WTC11 (cell line): ENCODE results near the gene TTC39C. TPM values are rescaled to one million over a fixed set of nuclear protein-coding genes. Genes with fewer than 3 reads are reported as not detected.

Experiments used
- ATAC-seq: fragments of 200-7000 bp; cut with Tn5 transposase; 2 replicates; pipeline ENCODE4 v1.10.0; 2021; ENCODE audit warnings: mild to moderate bottlenecking, moderate library complexity
- CTCF ChIA-PET: fragments of 300-600 bp; sonication (Branson Sonifier 250); formaldehyde crosslinking; loops from one replicate; lab custom pipeline; 2021; ENCODE audit warnings: antibody characterized with exemption; lab: Charles Lee
- POLR2A ChIA-PET: fragments of 350-600 bp; sonication (Branson Sonifier 250); formaldehyde crosslinking; loops from one replicate; lab custom pipeline; 2021; ENCODE audit warnings: antibody characterized with exemption; lab: Charles Lee
- DNase-seq: peaks from one replicate; pipeline ENCODE4 v3.0.0; 2021; ENCODE audit warnings: low spot score
- H3K27ac Mint-ChIP-seq: 2 replicates; pipeline ENCODE4 v1.8.0; 2021; ENCODE audit warnings: mixed read lengths
- H3K27me3 Mint-ChIP-seq: 2 replicates; pipeline ENCODE4 v1.8.0; 2021; ENCODE audit warnings: low read depth, mild to moderate bottlenecking, moderate library complexity, mixed read lengths
- H3K36me3 Mint-ChIP-seq: 2 replicates; pipeline ENCODE4 v1.8.0; 2021; ENCODE audit warnings: mixed read lengths
- H3K4me1 Mint-ChIP-seq: 2 replicates; pipeline ENCODE4 v1.8.0; 2022; ENCODE audit warnings: mixed read lengths
- H3K4me3 Mint-ChIP-seq: 2 replicates; pipeline ENCODE4 v1.8.0; 2021; ENCODE audit warnings: mild to moderate bottlenecking, moderate library complexity, mixed read lengths
- H3K9me3 Mint-ChIP-seq: 2 replicates; pipeline ENCODE4 v1.8.0; 2021; ENCODE audit warnings: mixed read lengths
- AR ChIP-seq: fragments of 250-450 bp; sonication (Bioruptor Pico); IDR thresholded peaks from 2 replicates; pipeline ENCODE4 v1.9.0; 2021; ENCODE audit warnings: mild to moderate bottlenecking
- ATF1 ChIP-seq: sonication (generic); formaldehyde crosslinking; IDR thresholded peaks from 2 replicates; pipeline ENCODE4 v1.8.1; 2023; ENCODE audit warnings: mild to moderate bottlenecking, moderate library complexity, missing genetic modification reagents
- ATF3 ChIP-seq: sonication (generic); formaldehyde crosslinking; conservative IDR thresholded peaks from 2 replicates; pipeline ENCODE4 v1.8.1; 2022; ENCODE audit warnings: mild to moderate bottlenecking, missing genetic modification reagents
- CBFB ChIP-seq: sonication (generic); formaldehyde crosslinking; IDR thresholded peaks from 2 replicates; pipeline ENCODE4 v1.8.1; 2022; ENCODE audit warnings: mild to moderate bottlenecking, low read depth, missing genetic modification reagents
- E2F1 ChIP-seq: sonication (generic); formaldehyde crosslinking; IDR thresholded peaks from 2 replicates; pipeline ENCODE4 v1.8.0; 2022; ENCODE audit warnings: mild to moderate bottlenecking, missing genetic modification reagents
- E2F4 ChIP-seq: sonication (generic); formaldehyde crosslinking; IDR thresholded peaks from 2 replicates; pipeline ENCODE4 v1.8.1; 2022; ENCODE audit warnings: low read depth, mild to moderate bottlenecking, moderate library complexity, missing genetic modification reagents, borderline replicate concordance
- NFE2L1 ChIP-seq: sonication (generic); formaldehyde crosslinking; IDR thresholded peaks from 2 replicates; pipeline ENCODE4 v1.8.1; 2023; ENCODE audit warnings: missing genetic modification reagents
- RELA ChIP-seq: sonication (generic); formaldehyde crosslinking; IDR thresholded peaks from 2 replicates; pipeline ENCODE4 v1.8.1; 2022; ENCODE audit warnings: missing genetic modification reagents, mild to moderate bottlenecking, borderline replicate concordance
- RORB ChIP-seq: fragments of 250-450 bp; sonication (Bioruptor Pico); IDR thresholded peaks from 2 replicates; pipeline ENCODE4 v1.9.0; 2021; ENCODE audit warnings: mild to moderate bottlenecking
- SMAD4 ChIP-seq: sonication (generic); formaldehyde crosslinking; IDR thresholded peaks from 2 replicates; pipeline ENCODE4 v1.8.0; 2022; ENCODE audit warnings: mild to moderate bottlenecking, missing genetic modification reagents
- TEAD4 ChIP-seq: sonication (generic); formaldehyde crosslinking; IDR thresholded peaks from 2 replicates; pipeline ENCODE4 v1.8.0; 2022; ENCODE audit warnings: mild to moderate bottlenecking, missing genetic modification reagents
- TP53 ChIP-seq: sonication (generic); formaldehyde crosslinking; IDR thresholded peaks from 2 replicates; pipeline ENCODE4 v1.8.1; 2023; ENCODE audit warnings: mild to moderate bottlenecking, missing genetic modification reagents
- ZNF263 ChIP-seq: sonication (generic); formaldehyde crosslinking; IDR thresholded peaks from 2 replicates; pipeline ENCODE4 v1.8.1; 2022; ENCODE audit warnings: low read depth, mild to moderate bottlenecking, moderate library complexity, missing genetic modification reagents
- ZNF425 ChIP-seq: fragments of 250-450 bp; sonication (Bioruptor Pico); conservative IDR thresholded peaks from 2 replicates; pipeline ENCODE4 v1.9.0; 2021; ENCODE audit warnings: mild to moderate bottlenecking
- total RNA-seq: library from RNA; stranded (reverse); gene quantifications from 3 replicates; pipeline ENCODE4 v1.2.3, GENCODE V29; 2021
- TF ChIP-seq, protein P1 (sequence below): sonication (generic); formaldehyde crosslinking; conservative IDR thresholded peaks from 2 replicates; pipeline ENCODE4 v1.8.1; 2023; ENCODE audit warnings: mild to moderate bottlenecking, low read depth, missing genetic modification reagents, moderate library complexity
- TF ChIP-seq, protein P2 (sequence below): sonication (generic); formaldehyde crosslinking; IDR thresholded peaks from 2 replicates; pipeline ENCODE4 v1.8.1; 2023; ENCODE audit warnings: mild to moderate bottlenecking, missing genetic modification reagents
- TF ChIP-seq, protein P3 (sequence below): sonication (generic); formaldehyde crosslinking; IDR thresholded peaks from 2 replicates; pipeline ENCODE4 v1.8.1; 2022; ENCODE audit warnings: mild to moderate bottlenecking, missing genetic modification reagents, moderate library complexity, borderline replicate concordance
- TF ChIP-seq, protein P4 (sequence below): fragments of 250-450 bp; sonication (Bioruptor Pico); IDR thresholded peaks from 2 replicates; pipeline ENCODE4 v1.9.0; 2021; ENCODE audit warnings: mild to moderate bottlenecking

TTC39C gene
- total RNA-seq, 1 experiment from 2014 or later = 57.3 TPM

DNA sequence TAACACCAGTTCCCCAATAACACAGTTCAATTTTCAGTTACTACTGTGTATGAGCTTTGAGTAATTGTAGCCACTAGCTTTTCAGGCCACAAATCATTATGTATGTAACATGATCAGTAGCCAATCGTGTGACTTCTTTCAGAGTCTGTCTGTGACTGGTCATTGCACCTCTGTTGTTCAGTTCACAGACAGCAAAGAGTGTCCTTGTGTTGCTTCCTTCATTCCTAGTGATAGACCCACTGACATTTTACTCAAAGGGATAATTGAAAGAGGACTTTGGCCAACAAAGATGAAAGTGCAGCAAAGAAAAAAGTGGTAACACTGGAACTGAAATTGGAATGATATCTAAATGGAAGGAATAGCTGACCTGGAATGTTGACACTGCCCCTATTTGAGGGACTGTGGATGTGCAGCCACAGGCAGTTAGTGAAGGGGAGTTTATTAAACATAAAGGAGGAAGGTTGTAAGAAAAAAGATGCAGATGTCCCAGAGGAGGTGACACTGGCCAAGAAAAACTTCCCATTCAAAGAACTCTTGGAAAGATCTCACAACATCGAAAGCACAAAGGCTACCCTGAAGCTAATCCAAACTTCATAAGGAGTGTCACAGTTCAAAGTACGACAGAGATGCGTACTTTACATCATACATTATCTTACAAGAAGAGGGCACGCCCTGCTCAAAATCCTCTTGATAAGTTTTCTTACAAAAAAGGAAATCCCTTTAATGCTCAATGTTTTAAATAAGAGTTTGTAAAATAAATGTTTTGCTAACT, 19.3 kb downstream of the TTC39C start:
- no peak for DNase-seq
- Mint-ChIP-seq H3K4me1 (peaks cover 24% of the 10 kb centered on the region), H3K9me3 (no peaks in the 10 kb centered on the region), H3K27ac (peak overlapping the region; percentile 10; the same call in 1 of the 2 replicates), H3K27me3 (no peaks in the 10 kb centered on the region), H3K4me3 (no peak overlapping the region), H3K36me3 (no peaks in the 10 kb centered on the region)
- TF ChIP-seq, protein P1, sequence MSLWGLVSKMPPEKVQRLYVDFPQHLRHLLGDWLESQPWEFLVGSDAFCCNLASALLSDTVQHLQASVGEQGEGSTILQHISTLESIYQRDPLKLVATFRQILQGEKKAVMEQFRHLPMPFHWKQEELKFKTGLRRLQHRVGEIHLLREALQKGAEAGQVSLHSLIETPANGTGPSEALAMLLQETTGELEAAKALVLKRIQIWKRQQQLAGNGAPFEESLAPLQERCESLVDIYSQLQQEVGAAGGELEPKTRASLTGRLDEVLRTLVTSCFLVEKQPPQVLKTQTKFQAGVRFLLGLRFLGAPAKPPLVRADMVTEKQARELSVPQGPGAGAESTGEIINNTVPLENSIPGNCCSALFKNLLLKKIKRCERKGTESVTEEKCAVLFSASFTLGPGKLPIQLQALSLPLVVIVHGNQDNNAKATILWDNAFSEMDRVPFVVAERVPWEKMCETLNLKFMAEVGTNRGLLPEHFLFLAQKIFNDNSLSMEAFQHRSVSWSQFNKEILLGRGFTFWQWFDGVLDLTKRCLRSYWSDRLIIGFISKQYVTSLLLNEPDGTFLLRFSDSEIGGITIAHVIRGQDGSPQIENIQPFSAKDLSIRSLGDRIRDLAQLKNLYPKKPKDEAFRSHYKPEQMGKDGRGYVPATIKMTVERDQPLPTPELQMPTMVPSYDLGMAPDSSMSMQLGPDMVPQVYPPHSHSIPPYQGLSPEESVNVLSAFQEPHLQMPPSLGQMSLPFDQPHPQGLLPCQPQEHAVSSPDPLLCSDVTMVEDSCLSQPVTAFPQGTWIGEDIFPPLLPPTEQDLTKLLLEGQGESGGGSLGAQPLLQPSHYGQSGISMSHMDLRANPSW (CRISPR knock-in tag) = no peak
- TF ChIP-seq E2F1 (CRISPR knock-in tag) (no peak), RELA (no peak), RORB (CRISPR knock-in tag) (no peak), AR (no peak), ZNF425 (no peak), TEAD4 (no peak), ATF3 (CRISPR knock-in tag) (no peak), TP53 (no peak), CBFB (CRISPR knock-in tag) (no peak), SMAD4 (CRISPR knock-in tag) (no peak), NFE2L1 (no peak), ZNF263 (CRISPR knock-in tag) (no peak), ATF1 (no peak), E2F4 (no peak)
- TF ChIP-seq, protein P2, sequence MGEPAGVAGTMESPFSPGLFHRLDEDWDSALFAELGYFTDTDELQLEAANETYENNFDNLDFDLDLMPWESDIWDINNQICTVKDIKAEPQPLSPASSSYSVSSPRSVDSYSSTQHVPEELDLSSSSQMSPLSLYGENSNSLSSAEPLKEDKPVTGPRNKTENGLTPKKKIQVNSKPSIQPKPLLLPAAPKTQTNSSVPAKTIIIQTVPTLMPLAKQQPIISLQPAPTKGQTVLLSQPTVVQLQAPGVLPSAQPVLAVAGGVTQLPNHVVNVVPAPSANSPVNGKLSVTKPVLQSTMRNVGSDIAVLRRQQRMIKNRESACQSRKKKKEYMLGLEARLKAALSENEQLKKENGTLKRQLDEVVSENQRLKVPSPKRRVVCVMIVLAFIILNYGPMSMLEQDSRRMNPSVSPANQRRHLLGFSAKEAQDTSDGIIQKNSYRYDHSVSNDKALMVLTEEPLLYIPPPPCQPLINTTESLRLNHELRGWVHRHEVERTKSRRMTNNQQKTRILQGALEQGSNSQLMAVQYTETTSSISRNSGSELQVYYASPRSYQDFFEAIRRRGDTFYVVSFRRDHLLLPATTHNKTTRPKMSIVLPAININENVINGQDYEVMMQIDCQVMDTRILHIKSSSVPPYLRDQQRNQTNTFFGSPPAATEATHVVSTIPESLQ (CRISPR knock-in tag) = no peak
- TF ChIP-seq, protein P3, sequence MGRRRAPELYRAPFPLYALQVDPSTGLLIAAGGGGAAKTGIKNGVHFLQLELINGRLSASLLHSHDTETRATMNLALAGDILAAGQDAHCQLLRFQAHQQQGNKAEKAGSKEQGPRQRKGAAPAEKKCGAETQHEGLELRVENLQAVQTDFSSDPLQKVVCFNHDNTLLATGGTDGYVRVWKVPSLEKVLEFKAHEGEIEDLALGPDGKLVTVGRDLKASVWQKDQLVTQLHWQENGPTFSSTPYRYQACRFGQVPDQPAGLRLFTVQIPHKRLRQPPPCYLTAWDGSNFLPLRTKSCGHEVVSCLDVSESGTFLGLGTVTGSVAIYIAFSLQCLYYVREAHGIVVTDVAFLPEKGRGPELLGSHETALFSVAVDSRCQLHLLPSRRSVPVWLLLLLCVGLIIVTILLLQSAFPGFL (CRISPR knock-in tag) = no peak
- TF ChIP-seq, protein P4, sequence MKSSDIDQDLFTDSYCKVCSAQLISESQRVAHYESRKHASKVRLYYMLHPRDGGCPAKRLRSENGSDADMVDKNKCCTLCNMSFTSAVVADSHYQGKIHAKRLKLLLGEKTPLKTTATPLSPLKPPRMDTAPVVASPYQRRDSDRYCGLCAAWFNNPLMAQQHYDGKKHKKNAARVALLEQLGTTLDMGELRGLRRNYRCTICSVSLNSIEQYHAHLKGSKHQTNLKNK (CRISPR knock-in tag) = no peak
- ChIA-PET CTCF (interaction anchor here (0.5 kb wide), 1 partner anchor 83 kb away, joined by 3 read pairs; no protein-coding TSS in a partner anchor), POLR2A (no interaction called here)
- ATAC-seq = 0 out of 2 replicates have a peak, but pooled peaks have one; percentile 22
